Myocyte (in vitro differentiated cells): ENCODE results near the gene SAFB. TPM values are rescaled to one million over a fixed set of nuclear protein-coding genes. Genes with fewer than 3 reads are reported as not detected.

Experiments used
- DNase-seq: peaks from one replicate; pipeline ENCODE4 v3.0.0-alpha.2; 2012; ENCODE audit warnings: low read depth
- polyA plus RNA-seq: library from polyadenylated mRNA; unstranded; fragments of >200 nt; gene quantifications from one replicate; pipeline ENCODE4 v1.2.1, GENCODE V29; 2012; ENCODE audit warnings: missing spikeins
- total RNA-seq: library from RNA; depleted of rRNA; stranded (reverse); fragments of >200 nt; gene quantifications from 2 replicates; pipeline ENCODE4 v1.2.3, GENCODE V29; 2014

SAFB gene
- 41.7 and 42.1 TPM in 2 replicates for total RNA-seq
- polyA plus RNA-seq, result 49.8 TPM

GRCh38 chr19:5622465-5623396 is at the start of gene SAFB, which contains the start of gene SAFB2:
TSS of gene SAFB (plus strand) at chr19:5623083. CDS start at chr19:5623206, 123 bp downstream.
TSS of gene SAFB2 (minus strand) at chr19:5622776. CDS start at chr19:5622715, 61 bp downstream.
- peak; percentile 100 for DNase-seq

- no peak for DNase-seq
These were observed 47.3 kb upstream of the SAFB start for GRCh38 chr19:5575590-5575989.

- peak; percentile 49 for DNase-seq
These were observed 44.6 kb upstream of the SAFB start for GRCh38 chr19:5578097-5578846.

- no peak for DNase-seq
These were observed 43.6 kb upstream of the SAFB start for GRCh38 chr19:5579286-5579685.

GRCh38 chr19:5579697-5580096 is 43.2 kb upstream of the SAFB start:
- DNase-seq, result no peak

- DNase-seq, result no peak
These were observed 42.7 kb upstream of the SAFB start for GRCh38 chr19:5580161-5580571.

GRCh38 chr19:5585461-5586299 is 37.2 kb upstream of the SAFB start:
- peak; percentile 21 for DNase-seq

- peak; percentile 15 for DNase-seq
These were observed 36.4 kb upstream of the SAFB start for GRCh38 chr19:5586300-5587070.

GRCh38 chr19:5587071-5587455 is 35.8 kb upstream of the SAFB start:
- no peak for DNase-seq

GRCh38 chr19:5587661-5588060 is 35.2 kb upstream of the SAFB start:
- DNase-seq, result no peak

GRCh38 chr19:5588441-5588840 is 34.4 kb upstream of the SAFB start:
- peak; percentile 45 for DNase-seq

- no peak for DNase-seq
These were observed 33.8 kb upstream of the SAFB start for GRCh38 chr19:5588906-5589676.

GRCh38 chr19:5590151-5590864 is 32.6 kb upstream of the SAFB start:
- no peak for DNase-seq

GRCh38 chr19:5590865-5591154 is 32.1 kb upstream of the SAFB start:
- no peak for DNase-seq

GRCh38 chr19:5591476-5591875 is 31.4 kb upstream of the SAFB start:
- no peak for DNase-seq

GRCh38 chr19:5592531-5593342 is 30.1 kb upstream of the SAFB start:
- DNase-seq, result no peak

GRCh38 chr19:5593343-5594255 is 29.3 kb upstream of the SAFB start:
- no peak for DNase-seq
